GM21737 (cell line): ENCODE data around the gene NDUFS1.

ENCODE experiments used
- ATAC-seq: cut with Tn5 transposase; IDR thresholded peaks from one replicate; pipeline ENCODE4 v1.9.1; 2021; ENCODE audit warnings: mild to moderate bottlenecking, moderate library complexity; ENCODE audit not compliant: unreplicated experiment

The NDUFS1 gene

GRCh38 chr2:206069417-206069816 lies 89.8 kb downstream of the NDUFS1 start:
- ATAC-seq: no peak

- ATAC-seq: no peak
Measured at GRCh38 chr2:206068207-206068606, 91.0 kb downstream of the NDUFS1 start.
